ENCODE results near the gene CSTA. TPM values are rescaled to one million over a fixed set of nuclear protein-coding genes. Genes with fewer than 3 reads are reported as not detected.
A peak's percentile ranks its signal among the peaks of the same experiment; 100 is the strongest.

Gene CSTA
- total and polyA plus RNA-seq, 2 of the 8 experiments (the other 6 are each of a cell fraction or from before 2014, with no cell fraction given): not detected

DNA sequence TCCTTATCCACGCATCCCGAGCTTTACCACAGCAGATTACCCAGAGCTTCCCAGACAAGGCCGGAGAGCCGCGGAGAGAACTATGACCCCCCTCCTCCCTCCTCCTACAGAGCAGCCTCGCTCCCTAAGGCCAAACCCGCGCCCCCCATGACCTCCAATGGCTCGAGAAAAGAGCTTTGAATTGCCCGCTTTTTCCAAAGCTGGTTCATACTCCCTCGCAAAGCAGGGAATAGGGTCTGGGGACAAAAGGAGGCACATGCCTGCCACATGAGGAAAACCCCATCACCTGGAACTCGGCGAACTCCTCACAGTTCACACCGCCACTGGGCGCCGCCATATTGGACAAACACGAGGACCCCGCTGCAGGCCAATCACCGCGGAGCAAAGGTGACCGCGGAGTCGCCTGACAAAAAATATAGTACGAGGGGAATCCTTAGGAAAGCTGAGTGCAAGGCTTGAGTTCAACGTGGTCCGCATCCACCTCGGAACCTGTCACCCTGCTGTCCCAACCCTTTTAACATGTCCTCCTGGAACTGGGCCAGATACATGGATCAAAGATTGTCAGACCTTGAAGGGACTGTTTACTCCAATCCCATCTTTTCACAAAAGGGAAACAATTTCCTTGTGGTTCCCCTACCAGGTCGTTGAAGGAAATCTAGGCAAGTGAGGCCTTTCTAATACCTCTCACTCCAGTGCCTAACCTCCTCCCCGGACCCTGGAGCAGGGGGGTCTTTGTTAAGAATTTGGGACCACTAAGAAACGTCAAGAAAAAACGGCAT lies 58.0 kb downstream of the CSTA start, which contains the start of gene MIX23:
MIX23 (minus strand) TSS at position 344 of the 779 bp plus-strand sequence; CDS start at position 337, 7 bp downstream.
- H3K23me2 ChIP-seq (ENCODE audit: low read depth, low read length): peaks cover 11% of the 10 kb centered on the region
- peak within 1 kb of the TSS; percentile 88; the same call in 1 of the 2 replicates for H3K18ac ChIP-seq (ENCODE audit: extremely low read depth, low read length)
- H3K4me2 ChIP-seq (ENCODE audit: insufficient read depth in 1 of 2, low read depth in 2 of 2, low read length in 2 of 2): peak within 1 kb of the TSS; percentile 85
- ChIA-PET CTCF (ENCODE audit: partially characterized antibody) (interaction anchor here (1.0 to 1.4 kb wide), 3 partner anchors 8 to 296 kb away, joined by 3 to 7 read pairs (median 3); no protein-coding TSS in a partner anchor), POLR2A (ENCODE audit: partially characterized antibody) (interaction anchor here (0.8 to 3.2 kb wide), 19 partner anchors 9 to 1775 kb away, joined by 3 to 29 read pairs (median 4); partner anchors contain the start of genes HSPBAP1, KPNA1 and WDR5B)
- no peak within 1 kb of the TSS for H3K23ac ChIP-seq (ENCODE audit: insufficient read length)
- no peak within 1 kb of the TSS for H2BK15ac ChIP-seq (ENCODE audit: low read length)
- peak within 1 kb of the TSS; percentile 99 for H4K8ac ChIP-seq (ENCODE audit: extremely low read depth, insufficient read depth, low read length)
- WGBS, 2 experiments (ENCODE audit: extremely low coverage in 1 of 2, insufficient coverage in 1 of 2, insufficient read length in 1 of 2, insufficient replicate concordance in 2 of 2, low coverage in 1 of 2, low lambda C conversion rate in 2 of 2, missing lambda C conversion rate in 1 of 2): 2% methylated on average over 29 of the region's 31 CpGs; no CpG with 5 or more reads in 1 of the 2 experiments
- peak within 1 kb of the TSS; percentile 76 for H2BK5ac ChIP-seq (ENCODE audit: low read depth, low read length)
- H4K5ac ChIP-seq (ENCODE audit: insufficient read length, low read depth, low read length): peak within 1 kb of the TSS; percentile 98
- peak within 1 kb of the TSS; percentile 2 for H2BK120ac ChIP-seq (replicated peaks; ENCODE audit: low read depth, low read length)
- H3K4me1 ChIP-seq (replicated peaks in 1 of 4; ENCODE audit: control insufficient read depth in 3 of 4, insufficient read depth in 4 of 4, low read length in 3 of 4): peaks cover 0 to 6% (median 3%) of the 10 kb centered on the region in 4 experiments; a peak in 4 of 7 replicates
- H3K27me3 ChIP-seq (replicated peaks in 1 of 4; ENCODE audit: control insufficient read depth in 3 of 4, extremely low read depth in 1 of 4, insufficient read depth in 3 of 4, low read length in 3 of 4): no peaks in the 10 kb centered on the region
- no peak within 1 kb of the TSS; the same call in 1 of the 2 replicates for H2BK12ac ChIP-seq (ENCODE audit: low read depth, low read length)
- H3K36me3 ChIP-seq (ENCODE audit: control insufficient read depth in 2 of 4, insufficient read depth in 4 of 4, low read length in 3 of 4): peaks cover 0 to 7% (median 1%) of the 10 kb centered on the region in 4 experiments; a peak in 2 of 8 replicates
- H3K4me3 ChIP-seq (ENCODE audit: extremely low read depth in 1 of 4, insufficient read depth in 2 of 4, low read depth in 3 of 4, low read length in 4 of 4): peak within 1 kb of the TSS; percentile 78 to 96 (median 94)
- peak; percentile 47 to 94 for DNase-seq (ENCODE audit: low read depth in 1 of 2, low spot score in 2 of 2)
- H3K79me2 ChIP-seq (ENCODE audit: control insufficient read depth in 1 of 2, insufficient read depth in 2 of 2, low read length in 2 of 2): peaks cover 3 to 77% of the 10 kb centered on the region in 2 experiments; a peak in 3 of 4 replicates
- no peak within 1 kb of the TSS for H2BK20ac ChIP-seq (ENCODE audit: low read length)
- no peaks in the 10 kb centered on the region; the same call in 1 of the 2 replicates for H3K79me1 ChIP-seq (ENCODE audit: low read depth, low read length)
- H2AK5ac ChIP-seq (ENCODE audit: low read depth, low read length): no peak within 1 kb of the TSS
- peak within 1 kb of the TSS; percentile 80 for H3K27ac ChIP-seq (ENCODE audit: low read depth, low read length)
- H3K56ac ChIP-seq (replicated peaks; ENCODE audit: insufficient read length, low read depth, low read length): peak within 1 kb of the TSS; percentile 74
- H4K20me1 ChIP-seq (replicated peaks in 1 of 2; ENCODE audit: control insufficient read depth in 1 of 2, insufficient read depth in 2 of 2, low read length in 2 of 2): no peaks in the 10 kb centered on the region
- H4K91ac ChIP-seq (replicated peaks; ENCODE audit: insufficient read length, low read length): peak within 1 kb of the TSS; percentile 84
- peak within 1 kb of the TSS; percentile 88 for H3K4ac ChIP-seq (replicated peaks; ENCODE audit: insufficient read length, low read depth, low read length)
- FAIRE-seq: no peak
- no peak within 1 kb of the TSS for H3K14ac ChIP-seq (ENCODE audit: insufficient read length)
- no peaks in the 10 kb centered on the region for H3K9me3 ChIP-seq (ENCODE audit: insufficient read depth in 2 of 2, low read depth in 1 of 2, low read length in 1 of 2)
- peak within 1 kb of the TSS; percentile 90 for H2AFZ ChIP-seq (ENCODE audit: low read length)
- peak within 1 kb of the TSS; percentile 86 to 96 (median 90) for H3K9ac ChIP-seq (replicated peaks in 1 of 4; ENCODE audit: extremely low read depth in 1 of 4, low read depth in 3 of 4, low read length in 3 of 4)
- peak; percentile 99 for TF ChIP-seq KDM5A (IDR thresholded peaks at IDR 0.05; ENCODE audit: low read length)
- TF ChIP-seq RBBP5 (IDR thresholded peaks at IDR 0.05; ENCODE audit: borderline replicate concordance, low read depth, low read length): no peak; the same call in 1 of the 2 replicates
- TF ChIP-seq CTBP2 (IDR thresholded peaks at IDR 0.05; ENCODE audit: borderline replicate concordance, insufficient read depth, insufficient read length, low read length): no peak
- no peak for TF ChIP-seq TCF12 (IDR thresholded peaks at IDR 0.05; ENCODE audit: low read depth, low read length)
- TF ChIP-seq SAP30 (IDR thresholded peaks at IDR 0.05; ENCODE audit: insufficient read depth, insufficient replicate concordance, low read length): no peak
- TF ChIP-seq CHD1 (IDR thresholded peaks at IDR 0.05; ENCODE audit: low read depth, low read length): no peak
- peak; percentile 46; the same call in 1 of the 2 replicates for TF ChIP-seq CREB1 (IDR thresholded peaks at IDR 0.05)
- TF ChIP-seq RAD21 (IDR thresholded peaks at IDR 0.05 in 1 of 2, conservative IDR thresholded peaks at IDR 0.05 in 1 of 2; ENCODE audit: low read depth in 2 of 2, low read length in 2 of 2): no peak
- TF ChIP-seq E2F6 (IDR thresholded peaks at IDR 0.05): peak; percentile 74
- peak; percentile 72; the same call in 1 of the 2 replicates for TF ChIP-seq GTF2F1 (IDR thresholded peaks at IDR 0.05; ENCODE audit: borderline replicate concordance, low read depth, low read length)

Data from H1 (cell line).